COLO829 (cell line): ENCODE measurements around the gene DAB2IP.

ENCODE experiments used
- DNase-seq: peaks from one replicate; pipeline ENCODE4 v3.0.0; 2012; ENCODE audit warnings: low spot score

Gene DAB2IP

GRCh38 chr9:121763561-121764370, 112.3 kb downstream of the DAB2IP start:
- no peak for DNase-seq

- DNase-seq: no peak
Observed at GRCh38 chr9:121764371-121764730, 112.9 kb downstream of the DAB2IP start.

- DNase-seq: no peak
Observed at GRCh38 chr9:121765021-121765950, 113.9 kb downstream of the DAB2IP start.

GRCh38 chr9:121766081-121766683, 114.7 kb downstream of the DAB2IP start:
- no peak for DNase-seq

GRCh38 chr9:121767171-121767769, 115.8 kb downstream of the DAB2IP start:
- no peak for DNase-seq

- no peak for DNase-seq
Observed at GRCh38 chr9:121768416-121769015, 117.1 kb downstream of the DAB2IP start.

GRCh38 chr9:121769939-121770338, 118.5 kb downstream of the DAB2IP start:
- no peak for DNase-seq

GRCh38 chr9:121770415-121771273, 119.2 kb downstream of the DAB2IP start:
- no peak for DNase-seq

- no peak for DNase-seq
Observed at GRCh38 chr9:121771418-121771817, 120.0 kb downstream of the DAB2IP start.

GRCh38 chr9:121771851-121772599, 120.6 kb downstream of the DAB2IP start:
- DNase-seq: no peak

- no peak for DNase-seq
Observed at GRCh38 chr9:121772600-121773285, 121.3 kb downstream of the DAB2IP start.

GRCh38 chr9:121773286-121773953, 122.0 kb downstream of the DAB2IP start:
- DNase-seq: no peak

- DNase-seq: no peak
Observed at GRCh38 chr9:121773954-121774714, 122.7 kb downstream of the DAB2IP start.

GRCh38 chr9:121774715-121775613, 123.5 kb downstream of the DAB2IP start:
- no peak for DNase-seq

GRCh38 chr9:121776001-121776738, 124.7 kb downstream of the DAB2IP start:
- no peak for DNase-seq
